Fibroblast of villous mesenchyme (primary cell): ENCODE data around the gene PARD3. TPM values are rescaled to one million over a fixed set of nuclear protein-coding genes. Genes with fewer than 3 reads are reported as not detected.
A peak's percentile ranks its signal among the peaks of the same experiment; 100 is the strongest.

Experiments
- DNase-seq: peaks from one replicate; pipeline ENCODE4 v3.0.0-alpha.2; 2010; ENCODE audit warnings: low read depth
- H3K4me3 ChIP-seq: 2 replicates; pipeline ENCODE4 v1.5.1; 2011; ENCODE audit warnings: low read depth, mild to moderate bottlenecking, low read length
- CTCF ChIP-seq: IDR thresholded peaks from 2 replicates; pipeline ENCODE4 v1.5.1; 2012; ENCODE audit warnings: low read depth, mild to moderate bottlenecking, low read length; ENCODE audit not compliant: insufficient read depth
- total RNA-seq: library from RNA; depleted of rRNA; stranded (reverse); fragments of >200 nt; gene quantifications from 2 replicates; pipeline ENCODE4 v1.2.3, GENCODE V29; 2012

PARD3 gene
- total RNA-seq, 1 donor, result 44.0 TPM

- TF ChIP-seq CTCF, result no peak
- peak overlapping the region; percentile 75 for H3K4me3 ChIP-seq
- DNase-seq, result no peak
These were observed 995 bp upstream of the PARD3 start for GRCh38 chr10:34816085-34816496.

GRCh38 chr10:34814913-34815184 is 247 bp downstream of the PARD3 start:
- DNase-seq, result peak; percentile 18
- TF ChIP-seq CTCF, result no peak
- H3K4me3 ChIP-seq, result peak overlapping the region; percentile 75

- peak; percentile 49 for DNase-seq
- TF ChIP-seq CTCF, result no peak
- H3K4me3 ChIP-seq, result peak overlapping the region; percentile 75
These were observed 728 bp downstream of the PARD3 start for GRCh38 chr10:34814223-34814912.

GRCh38 chr10:34813626-34814222 is 1.4 kb downstream of the PARD3 start:
- peak overlapping the region; percentile 75 for H3K4me3 ChIP-seq
- DNase-seq, result peak; percentile 48
- no peak for TF ChIP-seq CTCF

GRCh38 chr10:34812771-34813170 is 2.3 kb downstream of the PARD3 start:
- no peak for TF ChIP-seq CTCF
- no peak for DNase-seq
- no peak overlapping the region for H3K4me3 ChIP-seq

GRCh38 chr10:34811968-34812514 is 3.1 kb downstream of the PARD3 start:
- DNase-seq, result peak; percentile 46
- H3K4me3 ChIP-seq, result no peak overlapping the region
- no peak for TF ChIP-seq CTCF
